SK-N-SH treated with all-trans-retinoic acid at 6 μM for 48 hours (cell line): ENCODE measurements around the gene MMP12.

Source experiments
- CREB5 ChIP-seq: fragments of 250-450 bp; sonication (Bioruptor Pico); IDR thresholded peaks from 2 replicates; pipeline ENCODE4 v1.5.1; 2020; ENCODE audit warnings: low read depth, mild to moderate bottlenecking, moderate library complexity
- ESRRG ChIP-seq: fragments of 250-450 bp; sonication (Bioruptor Pico); IDR thresholded peaks from 2 replicates; pipeline ENCODE4 v1.6.1; 2021; ENCODE audit warnings: mild to moderate bottlenecking
- PATZ1 ChIP-seq: fragments of 250-450 bp; sonication (Bioruptor Pico); IDR thresholded peaks from 2 replicates; pipeline ENCODE4 v1.8.0; 2020; ENCODE audit warnings: mild to moderate bottlenecking, moderate library complexity, borderline replicate concordance
- ZNF565 ChIP-seq: fragments of 450-650 bp; formaldehyde crosslinking; conservative IDR thresholded peaks from 2 replicates; pipeline ENCODE4 v1.5.0; 2020; ENCODE audit warnings: low read depth, mild to moderate bottlenecking, moderate library complexity

GRCh38 chr11:102886999-102887398 lies 12.2 kb upstream of the MMP12 start:
- TF ChIP-seq ESRRG (CRISPR knock-in tag) (no peak), CREB5 (CRISPR knock-in tag) (no peak), ZNF565 (no peak), PATZ1 (CRISPR knock-in tag) (no peak)
